HG02870 (cell line): ENCODE measurements around the gene CABLES1.
A peak's percentile ranks its signal among the peaks of the same experiment; 100 is the strongest.
"Not testable (repeated sequence)": the region's sequence is repeated elsewhere in the genome, so short reads cannot be mapped to it uniquely, and the experiment has no call there.

Experiments used
- ATAC-seq: cut with Tn5 transposase; IDR thresholded peaks from one replicate; pipeline ENCODE4 v1.9.1; 2021; ENCODE audit warnings: mild to moderate bottlenecking, moderate library complexity; ENCODE audit not compliant: unreplicated experiment

Gene CABLES1

GRCh38 chr18:23109163-23109562 lies 26.1 kb upstream of the CABLES1 start:
- ATAC-seq: not testable (repeated sequence)

- no peak for ATAC-seq
These were observed 21.7 kb upstream of the CABLES1 start for GRCh38 chr18:23113576-23113975.

- no peak for ATAC-seq
These were observed 21.0 kb upstream of the CABLES1 start for GRCh38 chr18:23114171-23114881.

- ATAC-seq: no peak
These were observed 20.4 kb upstream of the CABLES1 start for GRCh38 chr18:23114911-23115310.

GRCh38 chr18:23115683-23116096 lies 19.6 kb upstream of the CABLES1 start:
- no peak for ATAC-seq

- no peak for ATAC-seq
These were observed 14.2 kb upstream of the CABLES1 start for GRCh38 chr18:23121133-23121532.

- no peak for ATAC-seq
These were observed 12.7 kb upstream of the CABLES1 start for GRCh38 chr18:23122334-23123229.

GRCh38 chr18:23126376-23127056 lies 8.8 kb upstream of the CABLES1 start:
- no peak for ATAC-seq

- no peak for ATAC-seq
These were observed 8.2 kb upstream of the CABLES1 start for GRCh38 chr18:23127090-23127489.

GRCh38 chr18:23129355-23130002 lies 5.8 kb upstream of the CABLES1 start:
- no peak for ATAC-seq

- no peak for ATAC-seq
These were observed 3.5 kb upstream of the CABLES1 start for GRCh38 chr18:23131693-23132319.

- ATAC-seq: no peak
These were observed 1.2 kb upstream of the CABLES1 start for GRCh38 chr18:23133860-23134779.

GRCh38 chr18:23135550-23136325 lies 453 bp downstream of the CABLES1 start:
- ATAC-seq: peak; percentile 23

- peak; percentile 15 for ATAC-seq
These were observed 1.2 kb downstream of the CABLES1 start for GRCh38 chr18:23136326-23137096.

GRCh38 chr18:23137097-23137635 lies 1.9 kb downstream of the CABLES1 start:
- ATAC-seq: no peak

- ATAC-seq: no peak
These were observed 2.5 kb downstream of the CABLES1 start for GRCh38 chr18:23137788-23138216.

GRCh38 chr18:23138471-23138870 lies 3.2 kb downstream of the CABLES1 start:
- no peak for ATAC-seq
